SW480 (cell line): ENCODE measurements around the gene PLA2G2D.

Experiments
- DNase-seq: peaks from one replicate; pipeline ENCODE4 v3.0.0-alpha.2; 2016; ENCODE audit warnings: low spot score

Gene PLA2G2D

DNA sequence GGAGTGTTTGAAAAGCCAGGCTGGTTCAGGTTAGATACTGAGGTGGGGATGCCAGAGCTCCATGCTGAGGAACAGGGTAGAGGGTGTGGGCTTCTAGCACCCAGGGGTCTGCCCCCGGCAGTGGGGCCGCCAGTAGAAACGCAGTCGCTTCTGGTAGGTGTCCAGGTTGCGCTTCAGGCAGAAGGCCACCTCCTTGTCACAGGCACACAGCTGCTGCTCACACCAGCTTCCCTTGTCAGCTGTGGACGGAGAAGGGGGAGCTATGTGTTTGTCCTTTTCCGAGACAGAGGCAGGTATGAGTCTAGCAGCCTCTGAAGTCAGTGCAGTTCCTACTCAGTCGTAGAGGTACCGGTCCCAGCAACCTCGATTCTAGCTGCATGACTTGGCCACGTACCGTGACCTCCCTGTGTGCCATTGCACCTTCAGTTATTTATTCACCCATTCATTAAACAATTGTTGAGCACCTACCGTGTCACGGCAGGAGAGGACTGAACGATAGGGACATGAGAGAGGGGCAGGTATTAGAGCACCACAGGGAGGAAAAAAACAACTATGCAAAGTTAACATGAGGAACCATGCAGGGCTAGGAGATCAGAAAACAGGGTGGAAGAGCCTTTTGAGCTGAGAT is 5.2 kb downstream of the PLA2G2D start:
- DNase-seq, result no peak

GRCh38 chr1:20112279-20113000 is 6.9 kb downstream of the PLA2G2D start:
- no peak for DNase-seq

DNA sequence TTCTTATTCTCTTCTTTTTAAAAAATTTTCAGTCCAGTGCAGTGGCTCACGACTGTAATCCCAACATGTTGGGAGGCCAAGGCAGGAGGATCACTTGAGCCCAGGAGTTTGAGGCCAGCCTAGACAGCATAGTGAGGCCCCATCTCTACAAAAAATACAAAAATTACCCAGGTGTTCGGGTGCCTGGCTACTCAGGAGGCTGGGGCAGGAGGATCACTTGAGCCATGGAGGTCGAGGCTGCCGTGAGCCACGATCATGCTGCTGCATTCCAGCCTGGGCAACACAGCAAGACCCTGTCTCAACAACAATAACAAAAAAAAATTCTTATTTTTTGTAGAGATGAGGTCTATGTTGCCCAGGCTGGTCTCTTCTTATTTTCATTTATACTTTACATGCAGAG is 7.9 kb downstream of the PLA2G2D start:
- DNase-seq, result no peak

- DNase-seq, result no peak
Observed at GRCh38 chr1:20110679-20111078, 8.7 kb downstream of the PLA2G2D start.

DNA sequence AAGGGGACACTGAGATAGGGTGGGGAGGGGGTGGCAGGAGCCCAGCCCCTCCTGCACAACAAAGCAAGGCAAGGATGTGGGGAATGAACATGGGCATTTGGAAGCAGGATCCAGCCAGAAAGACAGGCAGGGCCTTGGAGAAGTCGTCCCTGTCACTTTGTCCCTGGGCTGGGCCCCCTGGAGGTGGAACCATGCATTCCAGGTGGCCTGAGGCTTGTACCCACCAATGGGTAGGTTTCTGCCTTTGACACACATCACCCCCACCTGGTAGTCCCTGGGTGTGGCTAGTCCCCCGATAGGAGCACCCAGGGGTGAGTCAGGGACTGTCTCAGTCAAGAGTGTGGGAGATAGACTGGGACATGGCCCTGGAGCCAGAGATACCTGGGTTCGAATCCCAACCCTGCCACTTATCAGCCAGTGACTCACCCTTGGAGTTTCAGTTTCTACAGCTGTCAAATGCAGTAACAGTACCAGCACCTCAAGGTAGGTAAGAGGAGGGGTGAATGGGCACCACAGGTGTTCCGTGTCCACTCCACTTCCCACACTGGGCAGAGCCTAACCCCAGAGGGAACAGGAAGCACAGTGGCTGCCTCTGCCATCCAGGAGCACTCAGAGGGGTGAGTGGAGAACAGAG is 10.0 kb downstream of the PLA2G2D start:
- DNase-seq, result no peak

DNA sequence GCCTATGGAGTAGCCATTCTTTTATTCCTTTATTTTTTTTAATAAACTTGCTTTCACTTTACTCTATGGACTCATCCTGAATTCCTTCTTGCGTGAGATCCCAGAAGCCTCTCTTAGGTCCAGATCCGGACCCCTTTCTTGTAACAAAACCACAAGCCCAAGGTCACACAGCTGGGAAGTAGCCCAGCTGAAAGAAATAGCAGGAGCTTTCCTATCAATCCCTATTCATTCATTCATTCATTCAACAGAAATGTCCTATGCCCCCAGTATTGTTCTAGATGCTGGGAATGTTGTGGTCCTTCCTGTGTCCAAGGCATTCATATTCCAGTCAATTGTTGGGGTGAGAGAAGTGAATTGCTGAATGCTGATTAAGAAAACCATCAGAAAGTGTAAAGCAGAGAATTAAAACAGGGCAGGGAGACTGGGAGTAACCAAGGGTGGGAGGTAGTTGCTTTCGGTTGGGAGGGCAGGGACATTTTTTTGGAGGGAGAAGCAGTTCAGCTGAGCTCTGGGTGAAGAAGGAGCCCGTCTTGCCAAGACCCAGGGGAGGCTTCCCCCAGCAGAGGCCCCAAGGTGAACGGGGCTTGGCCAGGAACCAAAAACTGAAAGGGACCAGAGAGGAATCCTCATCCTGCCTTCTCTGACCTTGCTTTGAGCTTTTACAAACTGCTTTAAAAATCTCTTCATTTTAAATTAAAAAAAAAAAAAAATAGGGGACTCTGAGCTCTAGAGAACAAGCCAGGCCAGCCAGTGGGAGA is 10.8 kb downstream of the PLA2G2D start:
- no peak for DNase-seq

- no peak for DNase-seq
Observed at GRCh38 chr1:20107796-20108195, 11.5 kb downstream of the PLA2G2D start.

- DNase-seq, result no peak
Observed at GRCh38 chr1:20107351-20107750, 12.0 kb downstream of the PLA2G2D start.

DNA sequence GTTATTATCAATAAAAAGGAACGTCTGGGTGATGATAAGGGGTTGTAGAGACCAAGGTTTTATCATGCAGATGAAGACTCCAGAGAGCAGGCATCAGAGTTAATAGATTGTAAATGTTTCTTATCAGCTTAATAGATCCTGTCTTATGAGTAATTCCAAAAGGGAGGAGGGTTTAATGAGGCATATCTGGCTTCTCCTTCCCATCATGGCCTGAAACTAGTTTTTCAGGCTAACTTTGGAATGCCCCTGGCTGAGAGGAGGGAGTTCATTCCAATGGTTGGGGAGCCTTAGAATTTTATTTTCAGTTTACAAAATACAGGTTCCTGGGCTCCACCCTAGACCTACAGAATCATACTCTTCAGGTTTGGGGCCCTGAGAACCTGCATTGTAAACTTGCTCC is 13.5 kb downstream of the PLA2G2D start:
- DNase-seq, result no peak

DNA sequence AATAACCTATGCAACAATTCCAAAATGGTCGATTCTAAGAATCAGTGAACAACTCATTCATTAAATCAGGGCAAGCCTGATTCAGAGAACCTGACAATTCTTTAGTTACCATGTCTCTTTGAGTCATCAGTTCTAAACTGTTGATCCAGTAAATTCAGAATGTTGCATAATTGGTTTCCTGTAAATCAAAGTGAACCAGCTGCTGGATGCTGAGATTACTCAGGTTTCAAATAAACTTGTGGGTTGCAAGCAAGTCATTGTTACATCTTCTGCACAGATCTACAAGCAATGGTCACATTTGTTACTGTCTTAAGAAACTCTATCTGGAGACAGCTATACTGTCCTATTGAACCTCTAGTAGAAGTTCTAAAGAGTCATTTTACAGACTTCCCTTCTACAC is 16.5 kb downstream of the PLA2G2D start:
- DNase-seq, result no peak

- peak; percentile 62 for DNase-seq
Observed at GRCh38 chr1:20100632-20101355, 18.5 kb downstream of the PLA2G2D start.

- DNase-seq, result peak; percentile 24
Observed at GRCh38 chr1:20099533-20099932, 19.8 kb downstream of the PLA2G2D start.

DNA sequence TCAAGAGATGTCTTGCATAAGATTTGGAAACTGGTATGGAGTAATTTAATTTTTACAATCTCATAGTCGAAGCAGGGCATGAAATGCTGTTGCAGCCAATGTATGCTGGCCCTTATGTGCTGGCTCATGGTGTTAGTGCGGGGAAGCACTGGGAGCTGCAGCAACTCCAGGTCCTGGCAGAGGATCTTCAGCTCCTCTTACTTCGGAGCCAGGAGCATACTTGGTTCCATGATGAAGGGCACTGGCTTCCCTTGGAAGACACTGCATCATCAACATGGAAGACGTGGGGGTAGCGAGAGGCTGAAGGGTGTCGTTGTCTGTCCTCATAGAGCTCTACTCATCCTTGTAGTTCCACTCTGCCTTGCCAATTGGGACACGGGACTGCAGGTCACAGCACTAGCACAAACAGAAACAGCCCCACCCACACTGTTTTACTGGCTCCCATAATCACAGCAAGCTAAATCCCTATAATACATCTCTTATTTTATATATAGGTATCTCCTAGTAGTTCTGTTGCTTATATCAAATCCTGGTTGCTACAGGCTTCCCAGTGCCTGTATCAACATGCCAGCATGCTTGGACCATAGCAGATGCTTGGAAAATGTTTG is 22.4 kb downstream of the PLA2G2D start:
- no peak for DNase-seq

GRCh38 chr1:20095564-20096434 is 23.5 kb downstream of the PLA2G2D start:
- DNase-seq, result no peak

- DNase-seq, result no peak
Observed at GRCh38 chr1:20093940-20094391, 25.4 kb downstream of the PLA2G2D start.

DNA sequence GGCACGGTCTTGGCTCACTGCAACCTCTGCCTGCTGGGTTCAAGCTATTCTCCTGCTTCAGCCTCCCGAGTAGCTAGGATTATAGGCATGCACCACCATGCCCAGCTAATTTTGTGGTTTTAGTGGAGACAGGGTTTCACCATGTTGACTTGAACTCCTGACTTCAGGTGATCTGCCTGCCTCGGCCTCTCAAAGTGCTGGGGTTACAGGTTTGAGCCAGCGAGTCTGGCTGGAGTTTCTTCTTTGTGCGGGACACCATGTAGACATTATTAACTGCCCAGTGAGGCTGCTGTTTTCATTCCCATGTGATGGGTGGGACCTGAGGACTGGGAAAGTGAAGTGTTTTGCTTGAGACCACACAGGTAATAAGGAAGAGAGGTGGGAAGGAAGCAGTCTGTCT is 26.0 kb downstream of the PLA2G2D start:
- DNase-seq, result no peak

DNA sequence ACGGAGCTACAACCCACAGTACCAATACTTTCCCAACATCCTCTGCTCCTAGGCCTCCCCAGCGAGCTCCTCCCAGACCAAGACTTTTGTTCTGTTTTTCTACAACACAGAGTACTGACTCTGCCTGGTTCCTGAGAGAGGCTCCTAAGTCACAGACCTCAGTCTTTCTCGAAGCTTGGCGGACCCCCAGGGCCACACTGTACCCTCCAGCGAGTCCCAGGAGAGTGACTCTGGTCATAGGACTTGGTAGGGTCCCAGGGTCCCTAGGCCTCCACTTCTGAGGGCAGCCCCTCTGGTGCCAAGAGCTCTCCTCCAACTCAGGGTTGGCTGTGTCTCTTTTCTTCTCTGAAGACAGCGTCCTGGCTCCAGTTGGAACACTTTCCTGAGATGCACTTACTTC is 28.7 kb downstream of the PLA2G2D start:
- DNase-seq, result no peak

- no peak for DNase-seq
Observed at GRCh38 chr1:20090119-20090518, 29.2 kb downstream of the PLA2G2D start.

GRCh38 chr1:20089328-20090077 is 29.8 kb downstream of the PLA2G2D start:
- DNase-seq, result no peak

DNA sequence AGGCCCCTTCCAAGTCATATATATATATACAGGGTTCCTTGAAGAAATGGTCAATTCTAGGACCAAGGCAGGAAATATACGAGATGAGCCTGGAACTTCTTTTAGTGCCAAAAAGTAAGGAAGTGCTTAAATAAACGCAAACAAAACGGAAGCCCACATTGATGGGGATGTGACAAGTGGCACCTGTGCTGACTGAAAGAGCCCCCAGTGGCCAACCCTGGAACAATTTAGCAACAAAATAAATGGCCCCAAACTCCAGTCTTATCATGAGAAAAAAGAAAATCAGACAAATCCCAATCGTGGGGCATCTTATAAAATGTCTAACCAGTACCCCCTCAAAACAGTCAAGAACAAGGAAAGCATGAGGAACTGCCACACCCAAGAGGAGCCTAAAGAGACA is 31.7 kb downstream of the PLA2G2D start:
- no peak for DNase-seq
